ENCODE results near the gene FZR1.

The FZR1 gene

DNA sequence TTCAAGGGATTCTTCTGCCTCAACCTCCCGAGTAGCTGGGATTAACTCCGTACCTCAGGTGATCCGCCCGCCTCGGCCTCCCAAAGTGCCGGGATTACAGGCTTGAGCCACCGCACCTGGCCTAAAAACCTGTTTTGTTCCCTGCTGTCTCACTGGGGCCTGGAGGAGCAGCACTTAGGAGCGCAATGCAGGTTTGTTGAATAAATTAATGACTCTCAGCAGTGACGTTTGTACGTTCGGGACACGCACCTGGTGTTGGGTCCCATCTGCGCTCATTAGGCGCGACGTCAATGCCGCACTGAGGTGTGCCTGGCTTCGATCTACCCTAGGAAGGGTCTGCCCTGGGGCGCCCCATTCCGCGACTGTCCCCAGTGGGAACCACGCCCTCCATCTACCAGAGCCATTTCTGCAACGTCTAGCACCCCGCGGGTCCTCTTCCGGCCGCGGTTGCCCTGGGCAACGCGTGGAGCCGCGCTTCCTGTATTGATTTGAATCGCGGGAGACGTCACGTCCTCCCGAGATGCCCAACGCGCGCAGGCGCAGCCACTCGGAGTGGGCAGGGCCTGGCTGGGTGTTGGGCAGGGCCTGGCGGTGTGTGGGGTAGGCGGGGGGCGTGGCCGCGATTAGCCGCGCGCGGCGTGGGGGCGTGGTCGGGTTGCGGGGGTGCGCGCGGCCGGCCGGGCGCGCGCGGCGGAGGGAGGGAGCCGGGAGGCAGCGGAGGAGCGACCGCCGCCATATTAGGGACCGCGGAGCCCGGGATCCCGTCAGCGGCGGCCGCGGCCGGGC is at the start of gene FZR1:
Gene FZR1, plus strand, starts transcription at position 714 of the 786 bp plus-strand sequence. CDS start 16,679 bp downstream, outside the sequence.
- DNase-seq, result peak; percentile 99

DNA sequence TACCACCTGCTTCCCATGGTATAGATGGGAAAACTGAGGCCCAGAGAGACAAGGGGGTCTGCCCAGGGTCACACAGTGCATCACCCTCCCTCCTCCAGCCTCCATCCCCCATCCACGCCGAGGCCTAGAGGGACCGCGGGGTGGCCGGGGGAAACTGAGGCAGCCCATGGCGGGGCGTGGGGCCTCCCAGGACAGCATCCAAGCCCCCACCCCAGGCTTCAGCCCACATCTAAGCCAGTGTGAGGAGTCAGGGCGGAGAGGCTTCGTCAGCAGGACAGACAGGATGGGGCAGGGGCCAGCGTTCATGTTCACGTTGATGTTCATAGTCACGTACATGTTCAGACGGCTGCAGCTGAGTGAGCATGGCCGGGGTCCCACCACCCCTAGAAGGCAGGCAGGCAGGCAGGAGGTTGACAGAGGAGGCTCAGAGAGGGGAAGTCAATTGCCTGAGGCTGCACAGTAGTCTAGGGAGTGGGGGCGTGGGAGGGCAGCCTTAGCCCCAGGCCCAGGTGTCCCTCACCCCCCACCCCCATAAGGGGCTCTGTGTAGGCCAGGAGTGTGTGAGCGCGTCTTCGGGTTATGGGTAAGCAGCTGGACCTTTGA is 49.1 kb upstream of the FZR1 start:
- DNase-seq, result no peak

DNA sequence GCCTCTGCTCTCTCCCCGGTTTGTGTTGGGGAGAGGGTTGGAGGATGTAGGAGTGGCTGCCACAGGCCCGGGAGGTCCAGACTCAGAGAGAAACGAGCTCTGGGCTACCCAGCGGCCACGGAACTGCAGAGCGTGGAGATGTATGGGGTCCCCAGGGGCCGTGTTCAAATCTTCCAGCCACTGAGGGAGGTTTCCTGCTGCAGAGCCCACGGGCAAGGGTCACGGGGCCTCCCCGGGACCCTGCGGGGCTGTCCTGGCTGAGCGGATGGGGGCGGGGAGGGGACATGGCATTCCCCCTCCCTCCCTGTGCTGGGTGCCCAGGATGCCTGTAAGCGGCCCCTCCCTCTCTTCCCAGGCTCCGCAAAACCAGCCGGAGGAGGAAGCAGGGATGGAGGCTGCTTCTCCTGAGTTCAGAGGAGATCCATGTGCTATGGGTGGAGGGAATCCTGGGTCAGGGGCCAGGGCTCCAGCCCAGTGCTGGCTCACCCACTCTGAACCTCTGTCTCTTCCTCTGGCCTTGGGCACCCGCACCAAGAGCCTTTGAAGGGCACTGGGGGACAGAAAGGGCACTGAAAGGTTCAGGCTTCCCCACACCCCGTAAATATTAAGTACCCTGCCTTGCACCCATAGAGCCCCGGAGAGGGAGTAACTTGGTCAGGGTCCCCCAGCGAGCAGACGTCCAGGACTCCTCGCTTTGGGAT is 48.4 kb upstream of the FZR1 start:
- DNase-seq, result no peak

DNA sequence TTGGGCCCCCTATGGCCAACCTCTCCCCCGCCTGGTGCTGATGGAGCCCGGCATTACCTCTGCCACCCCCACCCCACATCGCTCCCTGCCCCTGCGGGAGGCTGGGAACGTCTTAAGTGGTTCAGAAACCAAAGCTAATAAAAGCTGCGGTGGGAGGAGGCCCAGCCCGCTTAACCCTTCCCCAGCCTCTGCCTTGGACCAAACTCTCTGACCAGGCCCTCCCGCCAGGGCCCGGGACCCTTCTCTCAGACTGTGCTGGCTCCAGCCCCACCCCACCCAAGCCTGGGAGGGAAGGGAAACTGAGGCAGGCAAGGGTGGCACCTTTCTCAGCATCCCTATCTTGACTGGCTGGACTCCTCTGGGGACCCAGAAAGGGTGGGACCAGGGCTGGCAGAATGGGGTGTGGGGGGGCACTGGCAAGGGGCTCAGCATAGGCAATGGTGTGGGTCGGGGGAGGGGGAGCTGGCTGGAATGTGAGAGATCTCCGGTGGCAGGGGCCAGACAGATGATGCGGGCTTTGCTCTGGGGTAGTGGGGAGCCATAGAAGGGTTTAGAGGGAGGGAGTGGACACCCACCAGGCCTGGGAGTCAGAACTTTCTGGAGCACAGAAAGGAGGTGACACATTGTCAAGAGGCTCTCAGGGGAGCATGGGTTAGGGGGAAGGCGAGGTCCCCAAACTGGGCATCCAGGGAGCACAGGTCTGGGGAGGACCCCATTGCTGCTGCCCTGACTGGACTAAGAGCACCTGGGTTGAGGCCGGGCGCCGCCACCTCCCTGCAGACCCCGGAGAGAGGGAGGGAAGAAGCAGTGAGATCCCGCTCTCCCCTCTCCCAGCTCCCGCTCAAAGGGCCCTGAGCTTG is 47.7 kb upstream of the FZR1 start:
- DNase-seq, result no peak

DNA sequence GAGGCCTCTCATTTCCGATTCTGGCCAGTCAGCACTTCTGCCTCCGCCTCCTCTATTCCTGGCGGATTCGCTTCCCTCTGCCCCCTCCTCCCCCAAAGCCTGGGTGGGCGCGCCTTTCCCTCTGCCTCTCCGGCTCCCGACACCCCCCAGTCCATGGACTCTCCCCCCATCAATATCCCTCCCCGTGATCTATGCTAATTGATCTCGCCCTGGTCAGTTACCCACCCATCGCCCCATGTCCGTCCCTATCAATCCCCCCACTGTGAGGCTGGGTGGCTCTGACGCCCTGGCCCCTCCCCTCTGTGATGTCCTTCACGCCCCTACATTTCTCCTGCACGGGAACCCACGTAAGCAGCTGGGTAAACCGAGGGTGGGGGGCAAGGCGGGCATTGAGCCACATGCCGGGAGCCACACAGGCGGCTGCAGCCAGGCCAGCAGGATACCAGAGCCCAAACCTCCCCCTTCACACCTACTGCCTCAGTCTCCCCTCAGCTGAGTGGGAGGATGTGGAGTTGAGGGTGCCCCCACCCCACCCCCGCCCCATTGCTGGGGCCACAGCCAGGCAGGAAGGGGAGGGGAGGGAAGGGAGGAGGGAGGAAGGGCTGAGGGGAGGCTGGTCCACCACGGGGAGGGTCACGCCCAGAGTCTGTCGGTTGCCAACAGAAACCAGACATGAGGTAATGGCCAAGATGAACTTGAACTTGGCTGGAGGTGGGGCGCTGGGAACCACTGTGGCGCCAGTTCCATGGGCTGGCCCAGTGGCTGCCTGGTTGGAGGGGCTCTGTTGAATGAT is 46.8 kb upstream of the FZR1 start:
- DNase-seq, result no peak

DNA sequence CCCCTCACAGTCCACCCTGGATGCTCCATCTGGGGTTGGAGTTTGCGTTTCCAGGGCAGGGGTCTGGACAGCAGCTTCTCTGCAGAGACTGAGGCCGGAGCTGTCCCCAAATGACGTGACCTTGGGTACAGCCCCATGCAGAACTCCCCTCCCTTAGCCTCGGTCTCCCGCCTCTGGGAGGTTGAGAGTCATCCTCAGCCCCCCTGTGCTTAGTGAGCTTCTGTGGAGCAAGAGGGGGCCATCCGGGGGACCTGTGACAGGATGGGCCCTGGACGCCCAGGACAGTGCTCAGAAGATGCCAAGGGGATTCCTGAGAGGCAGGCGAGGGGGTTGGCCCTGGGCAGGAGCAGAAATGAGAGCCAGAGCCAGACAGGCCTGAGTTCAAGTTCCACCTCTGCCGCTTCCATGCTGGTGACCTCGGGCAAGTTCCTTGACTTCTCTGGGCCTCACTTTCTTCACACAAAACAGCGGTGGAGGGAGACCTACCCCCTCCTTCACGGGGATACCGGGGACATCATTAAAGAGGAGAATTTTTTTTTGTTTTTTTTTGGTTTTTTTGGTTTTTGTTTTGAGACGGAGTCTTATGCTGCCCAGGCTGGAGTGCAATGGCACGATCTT is 46.0 kb upstream of the FZR1 start:
- DNase-seq, result no peak

DNA sequence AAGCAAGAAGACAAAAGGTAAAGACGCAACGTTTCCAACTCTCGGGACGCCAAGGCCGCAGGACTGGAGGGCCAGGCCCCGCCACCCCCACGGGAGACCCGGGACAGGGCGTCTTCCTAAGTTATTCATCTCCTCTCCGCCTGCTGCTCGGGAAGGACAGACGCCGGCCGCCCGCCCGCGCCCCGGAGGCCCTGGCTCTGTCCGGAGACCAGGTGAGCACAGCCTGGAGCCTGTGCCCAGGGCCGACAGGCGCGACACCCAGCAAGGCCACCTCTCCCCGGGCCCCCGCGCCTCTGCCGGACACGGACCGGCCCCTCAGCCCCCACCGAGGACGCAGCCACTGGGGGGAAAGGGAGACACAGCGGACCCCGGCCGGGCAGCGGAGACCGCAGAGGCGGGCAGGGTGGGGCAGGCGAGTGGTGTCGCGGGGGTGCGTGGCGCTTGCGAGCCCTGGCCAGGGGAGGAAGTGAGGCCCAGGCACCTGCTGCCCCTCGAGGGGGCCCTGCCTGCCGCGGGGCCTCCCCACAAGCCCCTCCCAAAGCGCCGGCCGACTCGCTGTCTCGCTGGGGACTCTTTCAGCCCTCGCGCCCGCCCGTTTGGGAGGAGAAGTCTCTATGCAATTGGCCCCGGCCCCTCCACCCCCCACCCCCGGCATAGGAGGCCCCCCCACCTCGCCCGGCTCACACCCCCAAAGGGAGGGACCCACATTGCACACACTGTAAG is 43.0 kb upstream of the FZR1 start:
- no peak for DNase-seq

DNA sequence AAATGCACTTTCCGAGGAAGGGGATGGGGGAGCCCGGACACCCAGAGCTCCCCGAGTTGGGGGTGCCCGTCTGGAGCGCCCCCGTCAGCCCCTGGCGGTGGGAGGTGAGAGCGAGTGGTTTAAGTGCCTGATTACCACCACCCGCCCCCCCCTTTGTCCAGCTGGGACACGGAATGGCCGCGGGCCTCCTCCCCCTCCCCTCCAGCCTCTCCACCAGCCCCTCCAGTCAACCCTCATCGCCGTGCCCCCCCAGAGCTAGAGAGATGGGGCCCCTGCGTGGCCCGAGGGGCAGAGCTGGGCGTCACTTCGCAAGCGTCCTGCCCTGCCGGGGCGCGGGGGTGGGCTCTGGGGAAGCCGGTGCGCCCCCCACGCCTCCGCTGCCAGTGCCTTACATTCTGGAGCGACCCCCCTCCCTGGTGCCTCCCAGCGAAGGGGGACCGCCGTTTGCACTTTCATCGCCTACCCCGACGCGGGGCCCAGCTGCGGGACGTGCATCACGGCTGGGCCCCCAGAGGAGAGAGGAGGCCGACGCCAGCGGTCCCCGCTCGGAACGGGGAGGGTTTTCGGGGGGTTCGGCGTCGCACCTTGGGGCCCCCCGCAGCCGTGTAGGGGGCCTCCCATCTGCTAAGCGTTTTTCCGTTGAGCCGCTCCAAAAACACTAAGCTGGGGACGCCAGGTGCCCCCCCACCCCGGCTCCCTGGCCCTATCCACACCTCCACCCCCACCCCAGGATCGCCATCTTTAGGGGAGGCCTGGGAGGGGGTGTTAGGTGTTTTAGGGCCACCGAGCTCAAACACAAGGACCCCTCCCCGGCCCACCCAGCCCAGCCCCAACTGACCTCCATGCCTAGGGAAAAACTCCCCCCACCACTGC is 42.2 kb upstream of the FZR1 start:
- no peak for DNase-seq

DNA sequence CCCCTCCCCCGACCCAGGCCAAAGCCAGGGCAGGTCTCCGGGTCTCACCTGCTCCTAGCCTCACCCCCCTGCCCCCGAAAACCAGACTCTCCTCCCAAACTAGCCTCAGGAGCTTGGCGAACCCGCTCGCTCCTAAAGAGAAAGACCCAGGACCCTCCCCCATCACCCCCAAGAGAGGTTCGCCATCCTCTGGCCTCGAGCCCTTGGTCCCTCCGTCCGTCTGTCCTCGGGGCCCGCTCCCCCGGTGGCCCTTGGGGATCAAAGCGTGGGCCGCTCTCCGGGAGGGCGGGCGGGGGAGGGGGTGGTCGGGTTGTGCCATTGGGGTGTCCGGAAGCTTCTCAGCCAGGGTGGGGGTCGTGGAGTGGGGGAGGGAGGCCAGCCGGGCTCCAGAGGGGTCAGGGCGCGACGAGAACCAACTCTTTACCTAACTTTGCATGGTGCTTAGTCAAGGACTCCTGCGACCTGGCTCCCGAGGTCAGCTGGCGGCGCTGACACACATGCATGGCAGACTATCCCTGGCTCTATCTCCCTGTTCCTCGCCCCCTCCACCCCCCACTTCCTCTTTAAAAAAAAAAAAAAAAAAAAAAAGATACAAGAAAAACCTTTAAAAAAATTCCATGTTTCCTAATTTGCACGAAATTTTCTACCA is 41.4 kb upstream of the FZR1 start:
- DNase-seq, result no peak

DNA sequence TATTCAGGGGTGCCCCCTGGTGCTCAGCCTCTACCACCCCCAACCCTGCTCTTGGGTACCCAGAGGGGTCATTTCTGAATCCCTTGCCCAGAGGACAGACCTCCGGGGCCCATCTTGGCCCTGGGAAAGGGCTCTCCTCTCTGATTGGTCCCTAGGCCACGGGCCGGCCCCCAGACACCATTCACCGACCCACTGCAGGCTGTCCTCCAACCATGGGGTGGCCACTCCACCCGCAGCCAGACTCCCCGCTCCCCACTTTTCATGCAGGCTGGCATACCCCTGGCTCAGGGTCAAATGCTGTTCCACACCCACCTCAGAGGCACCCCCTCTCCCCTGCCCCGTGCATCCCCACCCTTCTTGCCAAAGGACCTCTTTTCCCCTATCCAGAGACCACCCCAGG is 40.6 kb upstream of the FZR1 start:
- DNase-seq, result no peak

DNA sequence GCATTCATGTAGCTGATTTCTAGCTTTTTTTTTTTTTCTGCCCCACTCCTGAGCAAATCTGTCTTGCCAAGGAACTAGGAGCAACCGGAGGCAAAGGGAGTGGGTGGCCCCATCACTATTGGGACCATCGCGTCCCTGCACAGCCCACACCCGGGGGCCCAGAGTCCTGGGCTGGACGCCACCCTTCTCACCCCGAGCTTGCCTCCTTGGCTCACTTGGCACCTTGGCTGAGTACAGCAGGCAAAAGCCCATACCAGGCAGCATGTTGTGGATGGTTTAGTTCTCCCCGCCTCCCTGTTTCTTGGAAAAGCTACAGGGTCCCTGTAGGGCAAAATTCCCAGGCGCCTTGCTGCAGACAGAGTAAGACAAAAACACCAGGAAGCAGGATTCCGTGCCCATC is 39.5 kb upstream of the FZR1 start:
- DNase-seq, result no peak

DNA sequence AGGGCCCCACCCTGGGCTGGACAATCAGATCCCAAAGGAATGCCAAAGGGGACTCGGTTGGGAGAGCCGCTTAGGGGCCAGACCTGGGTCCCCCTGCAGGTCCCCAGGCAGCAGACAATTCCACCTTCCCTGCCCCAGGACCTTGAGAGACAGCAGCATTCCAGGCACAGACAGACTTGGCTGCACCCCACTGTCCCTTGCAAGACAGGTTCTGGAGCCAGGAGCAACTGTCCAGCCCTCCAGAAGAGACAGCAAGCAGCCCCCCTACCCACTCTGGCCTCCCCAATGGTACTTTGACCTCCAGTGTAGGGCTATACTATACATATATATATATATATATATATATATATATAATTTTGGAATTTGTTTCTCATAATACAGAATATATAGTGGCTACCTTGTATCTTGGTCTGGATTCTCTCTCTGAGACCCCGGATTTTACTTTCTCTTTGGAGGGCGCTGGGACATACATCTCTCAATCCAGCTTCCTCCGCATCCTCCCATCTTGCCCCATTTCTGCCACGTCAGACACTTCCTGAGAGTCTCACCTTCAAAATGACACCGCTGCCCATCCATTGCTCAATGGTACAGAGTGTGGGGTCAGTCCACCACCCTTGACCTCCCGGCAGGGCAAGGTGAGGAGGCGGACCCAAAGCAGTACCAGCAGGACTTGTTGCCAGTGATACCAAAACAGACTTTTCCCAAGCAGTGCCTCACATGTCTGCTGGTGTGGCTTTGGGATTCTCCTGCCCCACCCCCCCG is 38.5 kb upstream of the FZR1 start:
- no peak for DNase-seq

DNA sequence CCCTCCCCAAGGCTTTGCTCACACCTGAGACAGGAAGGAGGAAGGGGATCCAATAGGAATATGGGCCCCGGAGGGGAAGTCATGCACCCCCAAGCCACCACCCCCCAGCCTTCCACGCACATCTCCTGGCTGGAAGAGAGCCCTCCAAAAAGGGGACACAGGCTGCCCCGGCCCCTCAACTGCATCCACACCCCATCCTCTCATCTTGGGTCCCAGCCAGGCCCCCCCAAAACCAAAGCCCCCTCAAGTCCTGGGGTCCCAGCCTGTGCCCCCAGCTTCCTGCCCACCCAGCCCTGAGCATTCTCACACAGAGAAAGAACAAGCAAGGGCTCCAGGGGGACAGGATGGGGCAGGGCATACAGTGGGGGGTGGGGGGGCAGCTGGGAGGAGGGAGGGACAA is 37.9 kb upstream of the FZR1 start:
- no peak for DNase-seq

DNA sequence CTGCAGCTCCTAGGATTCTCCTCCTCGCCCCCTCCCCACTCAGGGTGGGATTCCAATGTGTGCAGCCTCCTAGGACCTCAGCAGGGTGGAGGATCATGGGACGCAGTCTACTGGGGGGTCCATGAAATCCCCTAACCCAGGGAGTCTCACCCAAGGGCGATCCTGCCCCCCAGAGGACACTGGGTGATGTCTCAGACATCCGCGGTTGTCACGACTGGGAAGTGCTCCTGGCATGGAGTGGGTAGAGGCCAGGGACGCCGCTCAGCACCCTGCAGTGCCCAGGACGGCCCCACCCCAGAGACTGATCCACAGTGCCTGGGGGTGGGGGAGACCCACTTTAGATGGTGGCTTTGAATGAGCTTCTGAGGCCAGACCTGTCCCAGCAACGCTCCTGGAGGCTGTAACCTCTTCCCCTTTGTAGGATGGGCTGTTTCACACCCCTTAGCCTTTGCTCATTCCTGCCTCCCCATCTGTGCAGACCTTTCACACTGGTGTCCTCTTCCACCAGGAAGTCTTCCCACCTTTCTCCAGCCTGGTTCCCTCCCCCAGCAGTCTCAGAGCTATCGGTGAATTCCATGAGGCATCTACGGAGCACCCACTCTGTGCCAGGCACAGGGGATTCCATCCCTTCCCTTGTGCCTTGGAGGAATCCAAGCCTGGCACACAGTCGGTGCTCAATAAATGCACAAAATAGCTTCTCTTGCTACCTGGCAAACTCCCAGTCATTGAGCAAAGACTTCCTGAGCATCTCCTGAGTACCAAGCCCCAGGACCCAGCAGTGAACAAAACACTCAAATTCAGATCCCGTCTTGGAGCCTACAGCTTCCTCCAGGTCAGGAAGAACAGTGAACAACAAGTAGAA is 36.2 kb upstream of the FZR1 start:
- no peak for DNase-seq

DNA sequence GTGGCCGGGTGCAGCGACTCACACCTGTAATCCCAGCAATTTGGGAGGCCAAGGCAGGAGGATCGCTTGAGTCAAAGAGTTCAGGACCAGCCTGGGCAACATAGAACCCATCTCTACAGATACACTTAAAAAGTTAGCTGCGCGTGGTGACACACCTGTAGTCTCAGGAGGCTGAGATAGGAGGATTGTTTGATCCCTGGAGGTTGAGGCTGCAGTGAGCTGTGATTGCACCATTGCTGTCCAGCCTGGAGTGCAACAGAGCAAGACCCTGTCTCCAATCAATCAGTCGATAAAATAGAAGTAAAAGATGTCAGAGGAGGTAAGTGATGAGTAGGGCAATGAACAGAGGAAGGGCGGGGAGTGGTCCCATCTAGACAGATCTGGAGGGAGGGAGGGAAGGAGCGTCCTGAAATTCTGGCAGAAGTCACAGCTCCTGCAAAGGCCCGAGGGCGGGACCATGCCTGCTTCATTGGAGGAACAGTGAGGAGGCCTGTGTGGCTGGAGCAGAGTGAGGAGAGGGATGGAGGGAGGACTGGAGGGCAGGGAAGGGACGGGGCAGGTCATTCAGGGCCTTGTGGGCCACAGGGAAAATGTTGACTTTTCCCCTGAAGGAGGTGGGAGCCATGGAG is 35.5 kb upstream of the FZR1 start:
- DNase-seq, result no peak

DNA sequence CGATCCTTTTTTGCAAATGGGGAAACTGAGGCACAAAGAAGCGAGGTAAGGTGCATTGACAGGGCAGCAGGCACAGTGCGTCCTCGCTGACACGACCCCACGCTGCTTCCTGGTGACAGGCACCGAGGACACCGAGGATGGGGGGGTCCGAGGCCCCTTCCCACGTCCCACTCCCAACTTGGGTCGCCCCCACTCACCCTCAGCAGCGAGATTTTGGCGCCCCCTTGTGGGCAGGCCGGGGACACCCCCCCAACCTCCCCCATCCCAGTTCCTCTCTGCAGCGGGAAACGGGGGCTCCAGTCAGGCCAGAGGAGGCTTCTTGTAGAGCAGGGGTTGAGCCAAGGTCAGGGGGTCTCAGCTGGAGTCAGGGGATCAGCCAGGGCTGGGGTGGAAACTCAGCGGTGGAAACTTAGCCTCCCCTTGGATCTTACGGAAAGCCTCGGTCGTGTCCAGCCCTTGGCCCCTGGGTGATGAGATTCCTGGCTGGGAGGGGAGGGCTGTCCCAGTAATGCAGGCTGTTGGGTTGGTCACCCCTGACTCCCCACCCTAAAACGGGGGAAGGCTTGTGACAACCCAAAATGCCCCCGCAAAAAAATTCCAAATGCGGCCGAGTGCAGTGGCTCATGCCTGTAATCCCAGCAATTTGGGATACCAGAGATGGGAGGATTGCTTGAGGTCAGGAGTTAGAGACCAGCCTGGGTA is 34.0 kb upstream of the FZR1 start:
- DNase-seq, result peak; percentile 50

DNA sequence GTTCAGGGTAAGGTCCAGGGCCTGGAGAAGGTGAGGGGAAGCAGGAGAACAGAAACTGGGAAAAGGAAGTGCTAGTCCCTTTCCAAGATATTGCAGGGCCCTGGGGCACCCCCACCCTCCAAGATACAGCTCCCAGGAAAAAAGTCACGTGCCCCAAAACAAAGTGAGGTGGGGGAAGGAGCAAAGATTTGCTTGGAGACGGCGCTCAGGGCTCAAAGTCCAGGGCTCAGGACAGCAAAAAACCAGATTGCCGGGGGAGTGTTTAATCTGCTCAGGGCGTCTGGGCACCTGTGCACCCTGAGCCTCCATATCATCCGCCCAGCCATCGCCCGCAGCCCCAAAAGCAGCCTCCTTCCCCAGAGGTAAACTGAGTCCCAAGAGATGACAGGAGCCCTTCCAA is 32.1 kb upstream of the FZR1 start:
- DNase-seq, result no peak
